Measurements from ENCODE around the gene RNF123.

- TF ChIP-seq CTCF (conservative IDR thresholded peaks at IDR 0.05 in 1 of 2, IDR thresholded peaks at IDR 0.05 in 1 of 2; ENCODE audit: extremely low read depth in 1 of 2, insufficient read depth in 1 of 2, low read depth in 1 of 2, low read length in 2 of 2) (no peak), EZH2 (IDR thresholded peaks at IDR 0.05; ENCODE audit: borderline replicate concordance, low read length) (no peak)
Observed at GRCh38 chr3:49716691-49717210, 27.4 kb downstream of the RNF123 start.
